ENCODE measurements around the gene DDN. TPM values are rescaled to one million over a fixed set of nuclear protein-coding genes. Genes with fewer than 3 reads are reported as not detected.

The DDN gene
- total and polyA plus RNA-seq, 9 of the 15 experiments (the other 6 are each of a cell fraction or from before 2014, with no cell fraction given) = 0.03 to 3.6 (median 1.6) TPM

DNA sequence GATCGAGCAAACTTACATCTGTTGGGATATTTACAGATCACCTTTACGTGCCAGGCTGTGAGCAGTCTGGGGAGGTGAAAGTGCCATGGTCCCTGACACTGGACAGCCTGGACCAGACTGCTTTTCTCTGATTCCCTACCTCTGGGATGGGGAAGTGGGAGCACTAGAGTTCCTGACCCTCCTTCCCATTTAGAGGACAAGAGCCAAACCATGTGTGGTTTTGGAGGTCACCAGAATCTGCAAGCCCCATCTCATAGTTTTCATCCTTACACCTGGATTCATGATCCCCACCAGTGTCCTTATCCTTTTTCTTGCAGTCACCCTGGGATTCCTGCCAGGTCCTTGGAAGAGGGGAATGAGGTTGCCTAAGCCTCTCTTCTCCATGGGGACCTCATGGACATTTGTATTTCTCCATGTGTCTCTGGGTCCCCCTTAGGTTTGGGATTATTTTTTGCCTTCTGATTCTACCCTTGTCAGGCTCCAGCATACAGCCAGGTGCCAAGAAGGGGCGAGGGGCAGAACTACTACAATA, 26.2 kb downstream of the DDN start (continued):
- TF ChIP-seq ZNF217 (CRISPR knock-in tag; IDR thresholded peaks at IDR 0.05) (no peak), NEUROD1 (IDR thresholded peaks at IDR 0.05; ENCODE audit: borderline replicate concordance, low read depth, low read length, partially characterized antibody) (no peak), KAT8 (IDR thresholded peaks at IDR 0.05; ENCODE audit: low read depth) (no peak), ZNF143 (CRISPR knock-in tag; IDR thresholded peaks at IDR 0.05) (no peak), ZNF695 (CRISPR knock-in tag; IDR thresholded peaks at IDR 0.05) (no peak), ZNF408 (CRISPR knock-in tag; IDR thresholded peaks at IDR 0.05; ENCODE audit: low read depth) (no peak), ZSCAN29 (IDR thresholded peaks at IDR 0.05) (no peak), SRSF1 (IDR thresholded peaks at IDR 0.05; ENCODE audit: low read depth, low read length) (no peak)
- TF ChIP-seq, protein P1, sequence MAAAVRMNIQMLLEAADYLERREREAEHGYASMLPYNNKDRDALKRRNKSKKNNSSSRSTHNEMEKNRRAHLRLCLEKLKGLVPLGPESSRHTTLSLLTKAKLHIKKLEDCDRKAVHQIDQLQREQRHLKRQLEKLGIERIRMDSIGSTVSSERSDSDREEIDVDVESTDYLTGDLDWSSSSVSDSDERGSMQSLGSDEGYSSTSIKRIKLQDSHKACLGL (CRISPR knock-in tag; IDR thresholded peaks at IDR 0.05; ENCODE audit: borderline replicate concordance, poor library complexity, severe bottlenecking) = no peak
- TF ChIP-seq, protein P2, sequence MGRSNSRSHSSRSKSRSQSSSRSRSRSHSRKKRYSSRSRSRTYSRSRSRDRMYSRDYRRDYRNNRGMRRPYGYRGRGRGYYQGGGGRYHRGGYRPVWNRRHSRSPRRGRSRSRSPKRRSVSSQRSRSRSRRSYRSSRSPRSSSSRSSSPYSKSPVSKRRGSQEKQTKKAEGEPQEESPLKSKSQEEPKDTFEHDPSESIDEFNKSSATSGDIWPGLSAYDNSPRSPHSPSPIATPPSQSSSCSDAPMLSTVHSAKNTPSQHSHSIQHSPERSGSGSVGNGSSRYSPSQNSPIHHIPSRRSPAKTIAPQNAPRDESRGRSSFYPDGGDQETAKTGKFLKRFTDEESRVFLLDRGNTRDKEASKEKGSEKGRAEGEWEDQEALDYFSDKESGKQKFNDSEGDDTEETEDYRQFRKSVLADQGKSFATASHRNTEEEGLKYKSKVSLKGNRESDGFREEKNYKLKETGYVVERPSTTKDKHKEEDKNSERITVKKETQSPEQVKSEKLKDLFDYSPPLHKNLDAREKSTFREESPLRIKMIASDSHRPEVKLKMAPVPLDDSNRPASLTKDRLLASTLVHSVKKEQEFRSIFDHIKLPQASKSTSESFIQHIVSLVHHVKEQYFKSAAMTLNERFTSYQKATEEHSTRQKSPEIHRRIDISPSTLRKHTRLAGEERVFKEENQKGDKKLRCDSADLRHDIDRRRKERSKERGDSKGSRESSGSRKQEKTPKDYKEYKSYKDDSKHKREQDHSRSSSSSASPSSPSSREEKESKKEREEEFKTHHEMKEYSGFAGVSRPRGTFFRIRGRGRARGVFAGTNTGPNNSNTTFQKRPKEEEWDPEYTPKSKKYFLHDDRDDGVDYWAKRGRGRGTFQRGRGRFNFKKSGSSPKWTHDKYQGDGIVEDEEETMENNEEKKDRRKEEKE (IDR thresholded peaks at IDR 0.05; ENCODE audit: borderline replicate concordance in 1 of 2, control insufficient read depth in 1 of 2, low read depth in 2 of 2, low read length in 1 of 2) = no peak

All from K562 (cell line).